Activated CD4-positive, alpha-beta T cell treated with anti-CD3 and anti-CD28 coated beads for 36 hours (primary cell): ENCODE results near the gene RELT. TPM values are rescaled to one million over a fixed set of nuclear protein-coding genes. Genes with fewer than 3 reads are reported as not detected.
A peak's percentile ranks its signal among the peaks of the same experiment; 100 is the strongest.

ENCODE experiments used
- ATAC-seq: fragments of 200-7000 bp; cut with Tn5 transposase; one replicate; pipeline ENCODE4 v1.10.0; 2021; ENCODE audit warnings: mild to moderate bottlenecking, moderate library complexity
- CTCF ChIA-PET: fragments of 350-600 bp; sonication (Branson Sonifier 250); formaldehyde crosslinking; loops from one replicate; lab custom pipeline; 2021; ENCODE audit warnings: antibody characterized with exemption; lab: Charles Lee
- POLR2A ChIA-PET: fragments of 350-600 bp; sonication (Branson Sonifier 250); formaldehyde crosslinking; loops from one replicate; lab custom pipeline; 2021; ENCODE audit warnings: antibody characterized with exemption, inconsistent platforms; lab: Charles Lee
- DNase-seq: peaks from one replicate; pipeline ENCODE4 v3.0.0-alpha.2; 2020
- H3K27ac Mint-ChIP-seq: one replicate; pipeline ENCODE4 v1.8.0; 2021; ENCODE audit warnings: mixed read lengths
- H3K27me3 Mint-ChIP-seq: one replicate; pipeline ENCODE4 v1.8.0; 2021; ENCODE audit warnings: mixed read lengths
- H3K36me3 Mint-ChIP-seq: one replicate; pipeline ENCODE4 v1.8.0; 2021; ENCODE audit warnings: low read depth, mixed read lengths
- H3K4me1 Mint-ChIP-seq: one replicate; pipeline ENCODE4 v1.8.0; 2021; ENCODE audit warnings: mixed read lengths
- H3K4me3 Mint-ChIP-seq: one replicate; pipeline ENCODE4 v1.8.0; 2021; ENCODE audit warnings: mild to moderate bottlenecking, moderate library complexity, mixed read lengths
- H3K9me3 Mint-ChIP-seq: one replicate; pipeline ENCODE4 v1.8.0; 2021; ENCODE audit warnings: low read depth, mixed read lengths
- intact Hi-C, 2 experiments: fragments of 100-400 bp; cut with DNase I in 1 of 2; cut with micrococcal nuclease in 1 of 2; formaldehyde crosslinking; loops; one replicate each; pipeline versions ENCODE4 v1.14.2 to v1.15.1; 2022 to 2024; cut with DNase I, micrococcal nuclease
- total RNA-seq, 2 experiments: library from RNA; stranded (reverse); gene quantifications; one replicate each; pipeline ENCODE4 v1.2.3, GENCODE V29; 2021

RELT gene
- total RNA-seq, 2 experiments from 2014 or later, result 18.5 to 21.3 TPM

GRCh38 chr11:73398132-73398526 lies 21.9 kb downstream of the RELT start:
- H3K27me3 Mint-ChIP-seq, result no peaks in the 10 kb centered on the region
- ATAC-seq (no peak), DNase-seq (no peak)
- H3K9me3 Mint-ChIP-seq, result no peaks in the 10 kb centered on the region
- H3K4me3 Mint-ChIP-seq, result no peak overlapping the region
- ChIA-PET CTCF (interaction anchor here (1.3 to 4.9 kb wide), 3 partner anchors 12 to 47 kb away, joined by 3 to 22 read pairs (median 12); no protein-coding TSS in a partner anchor), POLR2A (no interaction called here)
- H3K36me3 Mint-ChIP-seq, result peaks cover 12% of the 10 kb centered on the region
- no peak overlapping the region for H3K27ac Mint-ChIP-seq
- intact Hi-C loops, result no loop called here
- peaks cover 3% of the 10 kb centered on the region for H3K4me1 Mint-ChIP-seq

GRCh38 chr11:73398721-73399120 lies 22.5 kb downstream of the RELT start:
- POLR2A ChIA-PET, result no interaction called here
- intact Hi-C loops, result no loop called here
- no peaks in the 10 kb centered on the region for H3K27me3 Mint-ChIP-seq
- H3K36me3 Mint-ChIP-seq, result peaks cover 8% of the 10 kb centered on the region
- H3K4me1 Mint-ChIP-seq, result peaks cover 3% of the 10 kb centered on the region
- H3K9me3 Mint-ChIP-seq, result no peaks in the 10 kb centered on the region
- DNase-seq (peak; percentile 6), ATAC-seq (no peak)
- H3K4me3 Mint-ChIP-seq, result no peak overlapping the region
- no peak overlapping the region for H3K27ac Mint-ChIP-seq
- CTCF ChIA-PET, result interaction anchor here (0.8 to 4.9 kb wide), 5 partner anchors 13 to 48 kb away, joined by 3 to 22 read pairs (median 4); no protein-coding TSS in a partner anchor

DNA sequence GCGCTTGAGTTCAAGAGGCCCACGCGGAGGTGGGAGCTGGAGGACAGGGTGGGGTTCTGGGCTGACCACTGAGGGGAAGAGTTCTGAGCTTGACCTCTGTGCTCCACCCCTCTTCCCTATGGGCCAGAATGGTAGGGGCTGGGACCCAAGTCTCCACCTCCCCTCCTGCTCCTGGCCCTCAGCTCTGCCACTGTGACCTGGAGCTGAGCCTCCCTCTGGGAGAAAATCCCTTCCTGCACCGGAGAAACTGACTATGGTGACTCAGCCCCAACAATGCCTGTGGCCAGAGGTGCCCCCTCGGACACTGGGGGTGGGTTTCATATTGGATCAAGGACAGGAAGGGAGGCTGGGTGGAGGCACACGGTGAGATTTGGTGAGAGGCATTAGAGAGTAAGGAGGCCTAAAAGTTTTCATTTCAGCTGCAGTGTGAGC lies 23.0 kb downstream of the RELT start:
- CTCF ChIA-PET, result interaction anchor here (0.5 to 4.9 kb wide), 9 partner anchors 9 to 347 kb away, joined by 3 to 22 read pairs (median 4); no protein-coding TSS in a partner anchor
- H3K9me3 Mint-ChIP-seq, result no peaks in the 10 kb centered on the region
- intact Hi-C loops, result no loop called here
- H3K27me3 Mint-ChIP-seq, result no peaks in the 10 kb centered on the region
- H3K4me1 Mint-ChIP-seq, result peaks cover 3% of the 10 kb centered on the region
- DNase-seq (no peak), ATAC-seq (no peak)
- H3K4me3 Mint-ChIP-seq, result no peak overlapping the region
- POLR2A ChIA-PET, result no interaction called here
- peaks cover 8% of the 10 kb centered on the region for H3K36me3 Mint-ChIP-seq
- peak overlapping the region; percentile 38 for H3K27ac Mint-ChIP-seq

- no peak for DNase-seq
These were observed 23.4 kb downstream of the RELT start for GRCh38 chr11:73399636-73400035.

GRCh38 chr11:73400293-73400692 lies 24.1 kb downstream of the RELT start:
- Mint-ChIP-seq H3K4me1 (peaks cover 3% of the 10 kb centered on the region), H3K4me3 (no peak overlapping the region), H3K27me3 (no peaks in the 10 kb centered on the region), H3K9me3 (no peaks in the 10 kb centered on the region), H3K36me3 (peaks cover 4% of the 10 kb centered on the region), H3K27ac (no peak overlapping the region)
- CTCF ChIA-PET, result interaction anchor here (1.0 to 4.9 kb wide), 4 partner anchors 8 to 65 kb away, joined by 3 to 22 read pairs (median 8); no protein-coding TSS in a partner anchor
- ATAC-seq (no peak), DNase-seq (no peak)
- POLR2A ChIA-PET, result no interaction called here
- intact Hi-C loops, result loop anchor here (5.0 to 10.0 kb wide), 2 partner anchors 212 to 265 kb away; no protein-coding TSS in a partner anchor

More at GRCh38 chr11:73399636-73400035, 23.4 kb downstream of the RELT start:
- peaks cover 8% of the 10 kb centered on the region for H3K36me3 Mint-ChIP-seq
- H3K27ac Mint-ChIP-seq, result peak overlapping the region; percentile 38
- H3K9me3 Mint-ChIP-seq, result no peaks in the 10 kb centered on the region
- H3K4me3 Mint-ChIP-seq, result no peak overlapping the region
- no peak for ATAC-seq
- peaks cover 3% of the 10 kb centered on the region for H3K4me1 Mint-ChIP-seq
- ChIA-PET CTCF (interaction anchor here (0.5 to 4.9 kb wide), 7 partner anchors 9 to 346 kb away, joined by 3 to 22 read pairs (median 4); no protein-coding TSS in a partner anchor), POLR2A (no interaction called here)
- H3K27me3 Mint-ChIP-seq, result no peaks in the 10 kb centered on the region
- intact Hi-C loops, result loop anchor here (5.0 to 10.0 kb wide), 2 partner anchors 213 to 265 kb away; no protein-coding TSS in a partner anchor

GRCh38 chr11:73401217-73401923 lies 25.2 kb downstream of the RELT start:
- CTCF ChIA-PET, result interaction anchor here (1.1 to 4.9 kb wide), 3 partner anchors 16 to 51 kb away, joined by 3 to 22 read pairs (median 12); no protein-coding TSS in a partner anchor
- Mint-ChIP-seq H3K27ac (no peak overlapping the region), H3K36me3 (peaks cover 4% of the 10 kb centered on the region), H3K4me1 (peaks cover 3% of the 10 kb centered on the region), H3K27me3 (no peaks in the 10 kb centered on the region), H3K4me3 (no peak overlapping the region), H3K9me3 (no peaks in the 10 kb centered on the region)
- DNase-seq (no peak), ATAC-seq (no peak)
- intact Hi-C loops, result loop anchor here (5.0 to 10.0 kb wide), 2 partner anchors 211 to 263 kb away; no protein-coding TSS in a partner anchor
- POLR2A ChIA-PET, result no interaction called here

DNA sequence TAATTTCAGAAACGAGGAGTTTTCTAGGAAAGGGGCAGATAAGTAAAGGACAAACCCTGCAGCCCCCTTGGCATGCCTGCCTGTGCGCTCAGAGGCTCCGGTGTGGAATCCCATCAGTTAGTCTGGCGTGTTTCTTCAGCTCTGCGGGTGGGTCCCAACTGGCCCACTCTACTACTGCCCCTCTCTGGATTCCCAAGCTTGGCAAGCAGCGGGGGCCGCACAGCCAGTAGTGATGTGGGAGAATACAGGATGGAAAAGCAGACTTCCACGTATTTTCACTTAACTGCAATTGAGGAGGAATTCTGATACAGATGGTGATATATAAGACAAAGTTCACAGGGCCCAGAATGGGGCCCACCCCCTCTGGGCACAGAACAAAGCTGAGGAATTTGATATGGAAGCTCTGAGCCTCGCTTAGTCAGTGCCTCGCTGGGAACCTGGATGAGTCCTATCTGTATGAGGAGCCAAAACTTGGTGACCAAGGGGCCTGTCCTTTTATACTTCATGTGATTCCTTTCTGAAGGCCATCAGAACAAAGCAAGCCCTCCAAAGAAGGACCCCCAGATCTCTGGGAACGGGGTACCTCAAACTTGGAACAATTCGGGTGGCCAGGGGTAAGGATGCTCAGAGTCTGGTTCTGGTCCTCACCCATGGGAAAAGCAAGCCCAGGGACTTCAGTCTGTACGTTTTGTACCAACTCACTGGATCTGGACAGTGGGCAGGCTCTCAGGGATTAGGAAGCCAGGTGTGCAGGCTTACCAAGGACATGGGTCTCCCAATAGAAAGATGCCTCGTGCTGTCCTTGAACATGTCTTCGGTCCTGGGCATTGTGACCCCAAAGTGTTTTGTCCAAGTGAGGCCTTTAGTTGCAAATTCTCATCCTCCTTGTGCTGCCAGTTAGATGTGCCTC lies 26.0 kb downstream of the RELT start:
- H3K27ac Mint-ChIP-seq, result no peak overlapping the region
- DNase-seq (no peak), ATAC-seq (no peak)
- intact Hi-C loops, result loop anchor here (1.0 to 10.0 kb wide), 3 partner anchors 210 to 263 kb away; no protein-coding TSS in a partner anchor
- H3K36me3 Mint-ChIP-seq, result peaks cover 4% of the 10 kb centered on the region
- H3K27me3 Mint-ChIP-seq, result no peaks in the 10 kb centered on the region
- no peaks in the 10 kb centered on the region for H3K9me3 Mint-ChIP-seq
- H3K4me3 Mint-ChIP-seq, result no peak overlapping the region
- POLR2A ChIA-PET, result interaction anchor here (0.6 kb wide), 1 partner anchor 656 kb away, joined by 4 read pairs; no protein-coding TSS in a partner anchor
- CTCF ChIA-PET, result interaction anchor here (1.0 to 2.6 kb wide), 5 partner anchors 9 to 243 kb away, joined by 3 to 8 read pairs (median 4); no protein-coding TSS in a partner anchor
- peaks cover 3% of the 10 kb centered on the region for H3K4me1 Mint-ChIP-seq

- ChIA-PET POLR2A (interaction anchor here (0.6 kb wide), 1 partner anchor 655 kb away, joined by 4 read pairs; no protein-coding TSS in a partner anchor), CTCF (interaction anchor here (0.8 to 2.6 kb wide), 6 partner anchors 9 to 259 kb away, joined by 3 to 8 read pairs (median 4); no protein-coding TSS in a partner anchor)
- no peaks in the 10 kb centered on the region for H3K27me3 Mint-ChIP-seq
- no peaks in the 10 kb centered on the region for H3K36me3 Mint-ChIP-seq
- intact Hi-C loops, result loop anchor here (1.0 to 10.0 kb wide), 3 partner anchors 209 to 262 kb away; no protein-coding TSS in a partner anchor
- H3K4me1 Mint-ChIP-seq, result peaks cover 3% of the 10 kb centered on the region
- H3K4me3 Mint-ChIP-seq, result no peak overlapping the region
- peak; percentile 45 for DNase-seq
- H3K9me3 Mint-ChIP-seq, result no peaks in the 10 kb centered on the region
- H3K27ac Mint-ChIP-seq, result no peak overlapping the region
- ATAC-seq, result peak; percentile 65
These were observed 26.6 kb downstream of the RELT start for GRCh38 chr11:73402834-73403185.

DNA sequence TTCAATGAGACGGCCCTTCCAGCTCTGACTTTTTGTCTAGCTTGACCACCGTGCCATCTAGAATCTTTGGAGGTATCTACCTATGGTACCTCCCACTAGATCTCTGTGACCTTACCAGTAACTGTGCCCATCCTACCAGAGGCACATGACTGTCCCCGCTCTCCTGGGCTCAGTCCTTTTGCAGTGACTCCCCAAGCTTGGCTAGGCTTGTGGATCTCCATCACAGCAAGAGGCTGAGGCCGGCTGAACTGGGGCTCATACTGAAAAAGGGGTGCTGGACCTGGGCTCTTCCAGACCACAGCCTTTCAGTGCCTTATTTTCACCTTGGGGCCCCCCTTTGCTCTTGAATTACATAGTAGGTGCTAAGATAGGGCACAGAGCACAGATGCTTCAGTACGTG lies 27.3 kb downstream of the RELT start:
- POLR2A ChIA-PET, result no interaction called here
- intact Hi-C loops, result loop anchor here (5.0 to 10.0 kb wide), 2 partner anchors 209 to 261 kb away; no protein-coding TSS in a partner anchor

GRCh38 chr11:73404048-73404447 lies 27.8 kb downstream of the RELT start:
- POLR2A ChIA-PET, result no interaction called here
- DNase-seq (peak; percentile 7), ATAC-seq (no peak)
- H3K27ac Mint-ChIP-seq, result no peak overlapping the region
- CTCF ChIA-PET, result interaction anchor here (1.0 to 2.6 kb wide), 2 partner anchors 11 to 19 kb away, joined by 3 to 8 read pairs; no protein-coding TSS in a partner anchor
- intact Hi-C loops, result loop anchor here (5.0 to 10.0 kb wide), 2 partner anchors 208 to 261 kb away; no protein-coding TSS in a partner anchor
- peaks cover 3% of the 10 kb centered on the region for H3K4me1 Mint-ChIP-seq
- H3K27me3 Mint-ChIP-seq, result no peaks in the 10 kb centered on the region
- H3K9me3 Mint-ChIP-seq, result no peaks in the 10 kb centered on the region
- H3K4me3 Mint-ChIP-seq, result no peak overlapping the region
- H3K36me3 Mint-ChIP-seq, result peaks cover 4% of the 10 kb centered on the region

More for the DNA sequence above, 27.3 kb downstream of the RELT start:
- CTCF ChIA-PET, result interaction anchor here (0.8 to 2.6 kb wide), 4 partner anchors 9 to 258 kb away, joined by 4 to 8 read pairs (median 6); no protein-coding TSS in a partner anchor
- no peak overlapping the region for H3K4me3 Mint-ChIP-seq
- DNase-seq (no peak), ATAC-seq (no peak)
- H3K9me3 Mint-ChIP-seq, result no peaks in the 10 kb centered on the region
- peaks cover 3% of the 10 kb centered on the region for H3K4me1 Mint-ChIP-seq
- no peak overlapping the region for H3K27ac Mint-ChIP-seq
- H3K36me3 Mint-ChIP-seq, result no peaks in the 10 kb centered on the region
- no peaks in the 10 kb centered on the region for H3K27me3 Mint-ChIP-seq
